AG04450 (cell line): ENCODE data around the gene RAMP3. TPM values are rescaled to one million over a fixed set of nuclear protein-coding genes. Genes with fewer than 3 reads are reported as not detected.

Experiments used
- CTCF ChIA-PET: fragments of 300-600, 350-600 bp; formaldehyde crosslinking; extraction: SDS; loops from one replicate; lab custom pipeline; 2022; ENCODE audit warnings: antibody characterized with exemption, inconsistent platforms; lab: Charles Lee
- POLR2A ChIA-PET: fragments of 350-600 bp; formaldehyde crosslinking; extraction: SDS; loops from one replicate; lab custom pipeline; 2021; ENCODE audit warnings: antibody characterized with exemption, inconsistent platforms; lab: Yijun Ruan, JAX
- DNase-seq: peaks from one replicate; pipeline ENCODE4 v3.0.0-alpha.2; 2011; ENCODE audit warnings: low read depth, low spot score
- H3K27ac ChIP-seq: one replicate; pipeline ENCODE4 v1.5.1; 2012; ENCODE audit warnings: low read depth, low read length, control low read depth
- H3K27me3 ChIP-seq: one replicate; pipeline ENCODE4 v1.6.0; 2012; ENCODE audit warnings: low read length; ENCODE audit not compliant: control insufficient read depth, insufficient read depth
- H3K4me3 ChIP-seq: 2 replicates; pipeline ENCODE4 v1.5.1; 2011; ENCODE audit warnings: mild to moderate bottlenecking, low read depth, low read length, control low read depth
- H3K9me3 ChIP-seq: 2 replicates; pipeline ENCODE4 v1.5.1; 2012; ENCODE audit warnings: low read length; ENCODE audit not compliant: control insufficient read depth, insufficient read depth
- CTCF ChIP-seq: IDR thresholded peaks from 2 replicates; pipeline ENCODE4 v1.5.1; 2011; ENCODE audit warnings: low read depth, low read length, control low read depth, inconsistent platforms
- polyA plus RNA-seq: library from polyadenylated mRNA; depleted of rRNA; stranded (reverse); fragments of >200 nt; gene quantifications from 2 replicates; pipeline ENCODE4 v1.2.3, GENCODE V29; 2011

RAMP3 gene
- polyA plus RNA-seq, 1 experiment, result not detected

- TF ChIP-seq CTCF, result no peak
- DNase-seq, result no peak
- POLR2A ChIA-PET, result no interaction called here
- CTCF ChIA-PET, result no interaction called here
- Histone ChIP-seq H3K27me3 (peaks cover 4% of the 10 kb centered on the region), H3K9me3 (no peaks in the 10 kb centered on the region; the same call in 1 of the 2 replicates), H3K4me3 (no peak overlapping the region), H3K27ac (no peak overlapping the region)
These were observed 16.2 kb downstream of the RAMP3 start for GRCh38 chr7:45173596-45174327.

- H3K27ac ChIP-seq, result no peak overlapping the region
These were observed 16.7 kb downstream of the RAMP3 start for GRCh38 chr7:45174328-45174610.

GRCh38 chr7:45174966-45175765, 17.6 kb downstream of the RAMP3 start:
- no peak overlapping the region for H3K27ac ChIP-seq
- CTCF ChIA-PET, result no interaction called here
- H3K9me3 ChIP-seq, result no peaks in the 10 kb centered on the region; the same call in 1 of the 2 replicates
- no peak for TF ChIP-seq CTCF
- H3K27me3 ChIP-seq, result peaks cover 4% of the 10 kb centered on the region
- DNase-seq, result no peak
- no peak overlapping the region for H3K4me3 ChIP-seq
- POLR2A ChIA-PET, result no interaction called here

More at GRCh38 chr7:45174328-45174610, 16.7 kb downstream of the RAMP3 start:
- ChIA-PET CTCF (no interaction called here), POLR2A (no interaction called here)
- no peaks in the 10 kb centered on the region; the same call in 1 of the 2 replicates for H3K9me3 ChIP-seq
- no peak overlapping the region for H3K4me3 ChIP-seq
- no peak for TF ChIP-seq CTCF
- DNase-seq, result no peak
- peaks cover 4% of the 10 kb centered on the region for H3K27me3 ChIP-seq

- no peak overlapping the region for H3K4me3 ChIP-seq
- H3K27me3 ChIP-seq, result peaks cover 7% of the 10 kb centered on the region
- no peaks in the 10 kb centered on the region; the same call in 1 of the 2 replicates for H3K9me3 ChIP-seq
- TF ChIP-seq CTCF, result no peak
- CTCF ChIA-PET, result no interaction called here
- POLR2A ChIA-PET, result no interaction called here
- no peak overlapping the region for H3K27ac ChIP-seq
- no peak for DNase-seq
These were observed 18.5 kb downstream of the RAMP3 start for GRCh38 chr7:45176091-45176490.
